ENCODE measurements around the gene TCP1. TPM values are rescaled to one million over a fixed set of nuclear protein-coding genes. Genes with fewer than 3 reads are reported as not detected.
A peak's percentile ranks its signal among the peaks of the same experiment; 100 is the strongest.

The TCP1 gene
- total and polyA plus RNA-seq, 2 of the 13 experiments (the other 11 are each of a cell fraction or from before 2014, with no cell fraction given), result 116 to 553 TPM

DNA sequence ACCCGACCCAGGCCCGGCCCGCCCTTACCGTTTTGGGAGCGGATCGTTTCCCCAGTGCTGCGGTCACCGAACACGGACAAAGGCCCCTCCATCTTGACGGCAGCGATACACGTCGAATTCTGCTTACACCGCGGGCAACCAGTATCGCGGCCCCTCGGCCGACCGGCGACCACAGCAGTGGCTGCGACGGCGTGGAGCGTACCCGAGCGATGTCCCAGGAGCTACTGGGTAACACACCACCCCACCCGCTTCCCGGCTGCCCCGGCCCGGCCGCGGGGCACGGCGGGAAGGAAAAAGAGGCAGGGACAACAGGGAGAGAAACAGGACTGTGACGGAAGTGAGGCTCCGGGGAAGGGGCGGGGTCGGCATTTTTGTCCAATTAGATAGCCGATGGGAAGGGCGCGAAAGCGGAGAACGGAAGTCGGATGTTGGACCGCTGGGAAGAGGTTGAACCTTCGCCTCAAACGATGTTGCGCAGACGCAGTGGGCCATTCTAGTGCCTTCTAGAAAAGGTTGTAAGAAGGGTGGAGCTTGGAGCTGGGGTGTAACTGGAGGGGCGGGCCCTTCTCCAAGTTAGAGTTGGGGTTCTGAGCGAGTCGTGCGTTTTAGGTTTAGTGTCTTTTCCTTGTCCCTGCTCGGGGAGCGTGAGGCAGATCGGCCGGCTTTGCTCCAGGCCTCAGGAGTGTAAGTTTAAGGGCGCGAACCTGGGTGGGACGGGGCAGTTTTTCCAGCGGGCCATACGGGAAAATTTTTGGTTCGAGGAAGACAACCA, at the start of gene TCP1 (continued):
- TF ChIP-seq, protein P1, sequence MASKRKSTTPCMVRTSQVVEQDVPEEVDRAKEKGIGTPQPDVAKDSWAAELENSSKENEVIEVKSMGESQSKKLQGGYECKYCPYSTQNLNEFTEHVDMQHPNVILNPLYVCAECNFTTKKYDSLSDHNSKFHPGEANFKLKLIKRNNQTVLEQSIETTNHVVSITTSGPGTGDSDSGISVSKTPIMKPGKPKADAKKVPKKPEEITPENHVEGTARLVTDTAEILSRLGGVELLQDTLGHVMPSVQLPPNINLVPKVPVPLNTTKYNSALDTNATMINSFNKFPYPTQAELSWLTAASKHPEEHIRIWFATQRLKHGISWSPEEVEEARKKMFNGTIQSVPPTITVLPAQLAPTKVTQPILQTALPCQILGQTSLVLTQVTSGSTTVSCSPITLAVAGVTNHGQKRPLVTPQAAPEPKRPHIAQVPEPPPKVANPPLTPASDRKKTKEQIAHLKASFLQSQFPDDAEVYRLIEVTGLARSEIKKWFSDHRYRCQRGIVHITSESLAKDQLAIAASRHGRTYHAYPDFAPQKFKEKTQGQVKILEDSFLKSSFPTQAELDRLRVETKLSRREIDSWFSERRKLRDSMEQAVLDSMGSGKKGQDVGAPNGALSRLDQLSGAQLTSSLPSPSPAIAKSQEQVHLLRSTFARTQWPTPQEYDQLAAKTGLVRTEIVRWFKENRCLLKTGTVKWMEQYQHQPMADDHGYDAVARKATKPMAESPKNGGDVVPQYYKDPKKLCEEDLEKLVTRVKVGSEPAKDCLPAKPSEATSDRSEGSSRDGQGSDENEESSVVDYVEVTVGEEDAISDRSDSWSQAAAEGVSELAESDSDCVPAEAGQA (IDR thresholded peaks at IDR 0.05; ENCODE audit: low read depth), result no peak; the same call in 1 of the 2 replicates
- TF ChIP-seq, protein P1 (CRISPR knock-in tag; IDR thresholded peaks at IDR 0.05; ENCODE audit: borderline replicate concordance), result no peak
- TF ChIP-seq ATAD3A (CRISPR knock-in tag; IDR thresholded peaks at IDR 0.05) (no peak), ZFP1 (CRISPR knock-in tag; IDR thresholded peaks at IDR 0.05) (peak; percentile 27; the same call in 1 of the 2 replicates), SALL2 (CRISPR knock-in tag; IDR thresholded peaks at IDR 0.05) (no peak), YY1 (IDR thresholded peaks at IDR 0.05; ENCODE audit: insufficient read depth, insufficient replicate concordance, low read depth, low read length) (peak; percentile 68), ZNF34 (CRISPR knock-in tag; IDR thresholded peaks at IDR 0.05; ENCODE audit: borderline replicate concordance) (0 out of 2 replicates have a peak, but pooled peaks have one; percentile 36), HOXA7 (CRISPR knock-in tag; IDR thresholded peaks at IDR 0.05) (0 out of 2 replicates have a peak, but pooled peaks have one; percentile 64), ZNF383 (CRISPR knock-in tag; IDR thresholded peaks at IDR 0.05; ENCODE audit: borderline replicate concordance) (0 out of 2 replicates have a peak, but pooled peaks have one; percentile 73), ZSCAN25 (CRISPR knock-in tag; IDR thresholded peaks at IDR 0.05) (no peak), ZNF674 (CRISPR knock-in tag; IDR thresholded peaks at IDR 0.05; ENCODE audit: low read depth) (no peak), FIP1L1 (IDR thresholded peaks at IDR 0.05; ENCODE audit: borderline replicate concordance, insufficient read depth, low read depth, low read length) (0 out of 2 replicates have a peak, but pooled peaks have one; percentile 48), TCF12 (IDR thresholded peaks at IDR 0.05) (no peak), TCF12 (CRISPR knock-in tag; IDR thresholded peaks at IDR 0.05) (peak; percentile 79; the same call in 1 of the 2 replicates), WIZ (CRISPR knock-in tag; IDR thresholded peaks at IDR 0.05) (peak; percentile 94; the same call in 1 of the 2 replicates), ZNF10 (CRISPR knock-in tag; IDR thresholded peaks at IDR 0.05; ENCODE audit: borderline replicate concordance, low read depth) (no peak), ZNF550 (CRISPR knock-in tag; IDR thresholded peaks at IDR 0.05; ENCODE audit: borderline replicate concordance) (0 out of 2 replicates have a peak, but pooled peaks have one; percentile 41), SAP130 (CRISPR knock-in tag; IDR thresholded peaks at IDR 0.05; ENCODE audit: low read depth) (peak; percentile 88)
- TF ChIP-seq, protein P2, sequence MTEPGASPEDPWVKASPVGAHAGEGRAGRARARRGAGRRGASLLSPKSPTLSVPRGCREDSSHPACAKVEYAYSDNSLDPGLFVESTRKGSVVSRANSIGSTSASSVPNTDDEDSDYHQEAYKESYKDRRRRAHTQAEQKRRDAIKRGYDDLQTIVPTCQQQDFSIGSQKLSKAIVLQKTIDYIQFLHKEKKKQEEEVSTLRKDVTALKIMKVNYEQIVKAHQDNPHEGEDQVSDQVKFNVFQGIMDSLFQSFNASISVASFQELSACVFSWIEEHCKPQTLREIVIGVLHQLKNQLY (CRISPR knock-in tag; IDR thresholded peaks at IDR 0.05), result peak; percentile 47; the same call in 1 of the 2 replicates
- TF ChIP-seq, protein P3, sequence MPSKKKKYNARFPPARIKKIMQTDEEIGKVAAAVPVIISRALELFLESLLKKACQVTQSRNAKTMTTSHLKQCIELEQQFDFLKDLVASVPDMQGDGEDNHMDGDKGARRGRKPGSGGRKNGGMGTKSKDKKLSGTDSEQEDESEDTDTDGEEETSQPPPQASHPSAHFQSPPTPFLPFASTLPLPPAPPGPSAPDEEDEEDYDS (CRISPR knock-in tag; IDR thresholded peaks at IDR 0.05), result peak; percentile 85
- TF ChIP-seq, protein P4, sequence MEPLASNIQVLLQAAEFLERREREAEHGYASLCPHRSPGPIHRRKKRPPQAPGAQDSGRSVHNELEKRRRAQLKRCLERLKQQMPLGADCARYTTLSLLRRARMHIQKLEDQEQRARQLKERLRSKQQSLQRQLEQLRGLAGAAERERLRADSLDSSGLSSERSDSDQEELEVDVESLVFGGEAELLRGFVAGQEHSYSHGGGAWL (CRISPR knock-in tag; IDR thresholded peaks at IDR 0.05), result peak; percentile 91; the same call in 1 of the 2 replicates
- TF ChIP-seq, protein P5, sequence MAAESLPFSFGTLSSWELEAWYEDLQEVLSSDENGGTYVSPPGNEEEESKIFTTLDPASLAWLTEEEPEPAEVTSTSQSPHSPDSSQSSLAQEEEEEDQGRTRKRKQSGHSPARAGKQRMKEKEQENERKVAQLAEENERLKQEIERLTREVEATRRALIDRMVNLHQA (CRISPR knock-in tag; IDR thresholded peaks at IDR 0.05), result peak; percentile 37; the same call in 1 of the 2 replicates

Measured in HepG2 (cell line).